Measurements from ENCODE around the gene PPFIA2. TPM values are rescaled to one million over a fixed set of nuclear protein-coding genes. Genes with fewer than 3 reads are reported as not detected.

Gene PPFIA2
- total RNA-seq, 4 donors from 2014 or later, result 0.69 to 9.1 (median 1.2) TPM

DNA sequence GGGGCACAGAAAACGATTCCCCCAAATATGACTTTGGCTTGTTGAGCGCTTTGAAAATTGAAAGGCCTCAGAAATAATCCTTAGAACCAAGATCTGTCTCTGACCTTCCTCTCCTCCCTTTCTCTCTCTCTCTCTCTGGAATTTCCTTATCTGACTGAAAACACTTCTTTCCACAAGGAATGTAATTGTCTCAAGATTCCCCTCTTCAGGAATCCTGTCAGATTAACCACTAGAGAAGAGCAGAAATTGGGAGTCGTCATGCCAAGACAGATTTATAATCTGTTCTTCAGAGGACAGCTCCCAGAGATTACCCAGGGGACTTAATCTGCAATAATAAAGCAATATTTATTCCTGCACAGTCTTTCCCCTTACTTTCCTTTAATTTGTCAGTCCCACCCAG is 363.7 kb downstream of the PPFIA2 start:
- DNase-seq (ENCODE audit: low spot score), result no peak
- TF ChIP-seq CTCF (IDR thresholded peaks at IDR 0.05), result no peak
- ATAC-seq (ENCODE audit: low FRiP score), result no peak

GRCh38 chr12:81389550-81390099 is 369.5 kb downstream of the PPFIA2 start:
- TF ChIP-seq CTCF (IDR thresholded peaks at IDR 0.05), result no peak
- ATAC-seq (ENCODE audit: low FRiP score), result no peak
- no peak for DNase-seq (ENCODE audit: low spot score)

- ATAC-seq (ENCODE audit: low FRiP score) (no peak), DNase-seq (ENCODE audit: low spot score) (no peak)
- no peak for TF ChIP-seq CTCF (IDR thresholded peaks at IDR 0.05)
These were observed 373.0 kb downstream of the PPFIA2 start for GRCh38 chr12:81386101-81386500.

DNA sequence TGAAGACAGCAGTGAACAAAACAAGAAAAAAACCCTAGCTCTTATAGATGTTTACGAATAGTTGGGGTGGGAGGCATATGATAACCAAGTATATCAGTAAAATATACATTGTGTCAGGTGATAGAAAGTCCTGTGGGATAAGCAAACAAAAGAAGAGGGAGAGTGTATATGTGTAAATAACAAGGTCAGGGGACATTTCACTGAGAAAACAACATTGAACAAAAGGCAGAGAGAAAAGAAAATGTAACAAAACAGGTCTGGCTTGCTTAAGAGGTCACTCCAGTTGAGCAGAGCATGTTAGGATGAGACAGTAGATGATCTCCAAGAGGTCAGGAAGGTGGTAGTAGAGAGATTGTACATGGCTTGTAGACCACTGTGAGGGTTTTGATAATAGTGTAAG is 377.2 kb downstream of the PPFIA2 start:
- DNase-seq (ENCODE audit: low spot score) (no peak), ATAC-seq (ENCODE audit: low FRiP score) (no peak)
- no peak for TF ChIP-seq CTCF (IDR thresholded peaks at IDR 0.05)

GRCh38 chr12:81378601-81379285 is 380.4 kb downstream of the PPFIA2 start:
- TF ChIP-seq CTCF (IDR thresholded peaks at IDR 0.05), result no peak
- ATAC-seq (ENCODE audit: low FRiP score), result no peak
- no peak for DNase-seq (ENCODE audit: low spot score)

DNA sequence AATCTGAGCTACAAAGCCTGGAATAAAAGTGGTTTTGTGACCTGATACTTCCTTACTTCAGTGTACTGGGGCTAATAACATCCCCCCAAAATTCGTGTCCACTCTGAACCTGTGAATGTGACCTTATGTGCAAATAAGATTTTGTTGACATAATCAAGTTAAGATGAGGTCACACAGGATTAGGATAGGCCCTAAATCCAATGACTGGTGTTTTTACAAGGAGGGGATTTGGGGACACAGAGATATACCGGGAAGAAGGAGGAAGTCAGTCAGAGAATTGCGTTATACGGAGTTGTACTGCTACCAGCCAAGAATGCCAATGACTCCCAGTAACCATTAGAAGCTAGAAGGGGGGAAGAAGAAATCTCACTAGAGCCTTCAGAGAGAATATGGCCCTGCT is 381.4 kb downstream of the PPFIA2 start:
- no peak for TF ChIP-seq CTCF (IDR thresholded peaks at IDR 0.05)
- ATAC-seq (ENCODE audit: low FRiP score) (no peak), DNase-seq (ENCODE audit: low spot score) (no peak)

- DNase-seq (ENCODE audit: low spot score) (no peak), ATAC-seq (ENCODE audit: low FRiP score) (no peak)
- no peak for TF ChIP-seq CTCF (IDR thresholded peaks at IDR 0.05)
These were observed 383.2 kb downstream of the PPFIA2 start for GRCh38 chr12:81375969-81376368.

Measured in omental fat pad (tissue), 4 donors.